Middle frontal gyrus (tissue), 1 donor: ENCODE results near the gene IFI6.
"Not testable (repeated sequence)": the region's sequence is repeated elsewhere in the genome, so short reads cannot be mapped to it uniquely, and the experiment has no call there.

Experiments
- DNase-seq: peaks from one replicate; pipeline ENCODE4 v3.0.0-alpha.2; 2015; ENCODE audit warnings: low spot score; ENCODE audit errors: extremely low spot score

The IFI6 gene

GRCh38 chr1:27630859-27631491 is 41.0 kb downstream of the IFI6 start:
- DNase-seq: no peak

- no peak for DNase-seq
Measured at GRCh38 chr1:27628712-27629111, 43.3 kb downstream of the IFI6 start.

GRCh38 chr1:27627733-27628132 is 44.3 kb downstream of the IFI6 start:
- not testable (repeated sequence) for DNase-seq

- DNase-seq: no peak
Measured at GRCh38 chr1:27627061-27627460, 44.9 kb downstream of the IFI6 start.

- DNase-seq: no peak
Measured at GRCh38 chr1:27626031-27626935, 45.7 kb downstream of the IFI6 start.

GRCh38 chr1:27624467-27625178 is 47.4 kb downstream of the IFI6 start:
- DNase-seq: no peak

GRCh38 chr1:27623327-27624212 is 48.4 kb downstream of the IFI6 start:
- DNase-seq: no peak

GRCh38 chr1:27622828-27623227 is 49.2 kb downstream of the IFI6 start:
- no peak for DNase-seq

GRCh38 chr1:27621051-27621920 is 50.7 kb downstream of the IFI6 start:
- DNase-seq: no peak

- not testable (repeated sequence) for DNase-seq
Measured at GRCh38 chr1:27619782-27620438, 52.1 kb downstream of the IFI6 start.

GRCh38 chr1:27618341-27619082 is 53.5 kb downstream of the IFI6 start:
- DNase-seq: no peak

GRCh38 chr1:27617420-27617819 is 54.6 kb downstream of the IFI6 start:
- no peak for DNase-seq

- DNase-seq: no peak
Measured at GRCh38 chr1:27616441-27616840, 55.6 kb downstream of the IFI6 start.
